GM19023 (cell line): Measurements from ENCODE around the gene COTL1.

ENCODE experiments used
- ATAC-seq: cut with Tn5 transposase; IDR thresholded peaks from one replicate; pipeline ENCODE4 v1.9.1; 2021; ENCODE audit warnings: mild to moderate bottlenecking, moderate library complexity; ENCODE audit not compliant: unreplicated experiment

Gene COTL1

DNA sequence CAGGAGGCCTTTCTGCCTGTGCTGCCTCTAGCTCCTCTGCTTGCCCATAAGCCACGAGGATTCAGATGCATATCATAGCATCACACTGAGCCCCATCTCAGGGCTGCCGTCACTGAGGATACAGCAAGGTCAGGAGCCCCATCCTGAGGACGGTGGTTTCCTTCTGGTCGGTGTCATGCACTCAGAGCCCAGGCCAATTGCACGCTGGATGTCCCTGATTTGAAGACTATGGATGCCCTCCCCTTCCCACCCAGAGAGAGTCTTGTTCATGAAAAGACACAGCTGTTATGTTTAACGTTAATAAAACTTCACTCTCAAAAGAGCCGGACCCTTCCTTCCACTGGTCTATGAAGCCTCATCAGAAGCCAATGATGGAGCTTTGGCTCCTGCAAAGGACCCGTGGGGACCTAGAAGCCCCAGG, 19.9 kb downstream of the COTL1 start:
- no peak for ATAC-seq

DNA sequence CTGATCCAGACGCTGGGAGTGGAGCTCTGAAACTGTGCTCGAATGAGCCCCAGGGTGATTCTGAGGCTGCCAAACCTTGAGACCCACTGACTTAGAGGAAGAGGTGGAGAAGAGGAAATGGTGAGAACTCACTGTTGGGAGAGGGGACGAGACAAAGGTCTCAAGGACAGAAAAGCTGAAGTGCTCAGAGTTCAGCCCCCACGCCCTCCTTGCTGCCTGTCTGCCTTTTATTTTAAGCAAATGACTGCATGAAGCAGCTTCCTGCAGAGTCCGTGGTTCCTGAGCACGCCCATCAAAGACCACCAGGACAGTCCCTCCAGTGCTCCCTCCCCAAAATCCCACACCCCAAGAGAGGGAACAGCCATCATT, 20.4 kb downstream of the COTL1 start:
- ATAC-seq, result no peak

DNA sequence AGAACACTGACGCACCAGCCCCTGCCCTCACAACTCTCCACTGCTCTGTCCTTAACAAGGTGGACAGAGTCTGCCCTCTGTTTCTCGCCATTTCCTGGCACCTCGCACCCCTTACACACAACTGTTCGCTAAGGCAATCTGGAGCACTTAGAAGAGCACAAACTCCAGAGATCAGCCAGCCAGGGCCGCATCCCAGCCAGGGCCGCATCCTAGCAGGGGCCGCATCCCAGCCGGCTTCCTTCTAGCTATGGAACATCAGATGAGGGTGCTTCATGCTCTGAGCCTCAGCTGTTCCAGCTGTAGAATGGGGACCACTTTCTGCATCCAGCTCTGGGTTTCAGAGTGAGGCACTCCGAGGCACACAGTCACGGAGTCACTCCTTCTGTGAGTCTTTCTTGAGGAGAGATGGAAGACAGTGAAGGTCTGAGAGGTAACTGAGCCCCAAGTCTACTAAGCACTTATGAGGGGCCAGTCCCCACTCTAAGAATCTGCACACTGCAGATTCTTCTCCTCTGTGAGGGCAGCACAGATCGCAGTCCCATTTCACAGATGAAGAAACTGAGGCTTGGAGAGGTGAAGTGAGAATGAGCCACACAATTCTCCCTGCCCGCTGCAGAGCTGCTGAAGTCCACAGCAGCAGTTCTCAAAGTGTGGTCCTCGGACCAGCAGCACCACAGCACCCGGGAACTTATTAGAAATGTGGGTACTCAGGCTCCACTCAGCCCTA, 20.9 kb downstream of the COTL1 start:
- no peak for ATAC-seq

DNA sequence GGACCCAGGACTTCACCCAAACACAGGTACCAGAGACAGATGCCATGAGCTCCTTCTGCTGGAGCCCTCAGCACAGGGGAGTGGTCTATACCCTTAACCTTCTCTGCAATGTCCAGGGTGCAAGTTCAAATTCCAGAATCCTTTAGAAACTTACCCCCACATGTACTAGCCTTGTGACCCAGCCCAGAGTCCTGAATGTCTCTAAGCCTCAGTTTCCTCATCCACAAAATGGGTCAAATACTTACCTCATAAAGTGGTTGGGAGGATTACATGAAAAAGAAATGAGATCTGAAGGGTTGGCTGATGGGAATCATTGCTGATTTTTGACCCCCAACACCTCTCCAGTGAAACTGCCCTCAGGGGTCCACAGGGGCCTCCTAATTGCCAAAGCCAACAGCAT, 21.7 kb downstream of the COTL1 start:
- no peak for ATAC-seq

DNA sequence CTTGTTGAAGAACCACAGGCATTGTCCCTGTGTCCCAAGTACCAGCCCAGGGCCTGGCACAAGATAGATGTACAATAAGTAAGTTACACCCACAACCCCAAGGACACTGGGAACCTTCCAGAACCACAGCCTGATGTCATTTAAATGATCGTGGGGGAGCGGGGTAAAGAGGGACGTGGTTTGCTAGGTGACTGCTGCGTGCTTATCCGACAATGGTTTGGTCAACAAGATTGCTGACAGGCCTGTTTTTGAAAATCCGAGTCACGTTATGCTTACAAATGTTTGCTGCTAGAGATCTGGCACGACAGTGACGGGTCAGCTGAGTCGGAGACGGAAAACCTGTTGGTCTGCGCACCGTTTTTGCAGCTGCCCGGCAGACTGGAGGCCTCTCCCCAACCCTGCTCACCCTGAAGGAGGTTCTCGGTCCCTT, 22.8 kb downstream of the COTL1 start:
- ATAC-seq, result no peak

DNA sequence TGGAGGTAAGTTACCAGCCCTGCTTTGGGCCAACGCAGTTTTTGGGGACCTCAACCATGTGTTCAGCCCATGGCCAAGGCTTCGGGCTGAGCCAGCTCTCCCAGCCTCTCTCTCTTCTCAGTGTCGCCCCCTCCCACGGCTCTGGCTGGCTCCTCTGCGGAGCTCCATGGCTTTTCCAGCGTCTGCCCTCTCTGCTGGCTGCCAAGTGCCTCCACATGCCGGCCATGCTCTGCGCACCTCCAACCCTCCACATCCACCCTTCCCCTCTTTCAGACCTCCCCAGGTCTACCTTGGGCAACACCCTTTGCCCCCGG, 23.2 kb downstream of the COTL1 start:
- no peak for ATAC-seq

DNA sequence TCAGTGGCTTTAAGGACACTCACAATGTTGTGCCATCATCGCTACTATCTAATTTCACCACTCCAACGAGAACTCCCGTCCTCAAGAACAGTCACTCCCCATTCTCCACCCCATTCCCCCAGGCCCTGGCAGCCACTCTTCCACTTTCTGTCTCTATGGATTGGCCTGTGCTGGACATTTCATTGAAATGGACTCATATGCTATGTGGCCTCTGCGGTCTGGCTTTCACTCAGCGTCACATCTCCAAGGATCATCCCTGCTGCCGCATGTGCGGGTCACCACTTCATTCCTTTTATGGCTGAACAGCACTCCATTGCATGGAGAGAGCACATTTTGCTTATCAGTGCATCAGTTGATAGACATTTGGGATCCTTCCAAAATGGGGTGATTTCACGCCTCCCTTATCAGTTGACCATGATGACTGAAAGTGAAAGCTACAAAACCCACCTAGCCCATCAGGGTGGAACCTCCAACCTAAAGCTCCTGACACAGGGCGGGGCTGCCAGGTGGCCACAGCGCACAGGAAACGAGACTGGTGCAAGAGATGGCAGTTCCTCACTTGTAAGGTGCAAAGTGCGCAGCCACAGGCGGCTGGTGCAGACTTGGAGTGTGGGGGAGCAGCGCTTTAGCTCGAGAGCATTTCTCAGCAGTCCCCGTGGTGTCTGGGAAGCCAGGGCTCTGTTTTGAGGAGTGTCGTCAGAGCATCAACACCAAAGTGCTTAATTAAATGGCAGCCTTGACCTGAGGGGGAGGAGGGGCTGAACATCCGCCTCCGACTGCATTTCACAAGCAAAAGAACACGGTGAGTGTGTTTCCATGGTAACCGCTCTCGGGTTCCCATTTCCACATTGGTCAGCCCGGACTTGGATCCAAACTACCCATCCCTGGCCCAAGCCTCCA, 23.8 kb downstream of the COTL1 start:
- peak; percentile 89 for ATAC-seq

DNA sequence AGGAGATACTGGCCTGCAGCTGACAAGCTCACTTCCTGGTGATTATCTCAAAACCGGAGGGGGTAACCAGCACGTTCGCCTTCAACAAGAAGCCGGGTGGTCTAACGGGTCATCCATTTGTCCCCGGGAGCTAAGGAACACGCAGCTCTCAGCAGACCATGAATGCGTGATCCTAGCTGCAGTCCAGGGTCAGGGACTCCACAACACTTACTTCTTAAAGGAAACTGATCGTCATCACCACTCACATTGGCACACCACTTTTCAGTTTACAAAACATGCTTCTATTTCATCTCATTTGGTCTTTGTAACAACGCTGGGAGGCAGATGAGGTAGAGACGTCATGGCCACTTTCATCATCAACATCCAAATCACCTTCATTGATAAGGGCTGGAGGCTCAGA, 25.2 kb downstream of the COTL1 start:
- ATAC-seq, result no peak

DNA sequence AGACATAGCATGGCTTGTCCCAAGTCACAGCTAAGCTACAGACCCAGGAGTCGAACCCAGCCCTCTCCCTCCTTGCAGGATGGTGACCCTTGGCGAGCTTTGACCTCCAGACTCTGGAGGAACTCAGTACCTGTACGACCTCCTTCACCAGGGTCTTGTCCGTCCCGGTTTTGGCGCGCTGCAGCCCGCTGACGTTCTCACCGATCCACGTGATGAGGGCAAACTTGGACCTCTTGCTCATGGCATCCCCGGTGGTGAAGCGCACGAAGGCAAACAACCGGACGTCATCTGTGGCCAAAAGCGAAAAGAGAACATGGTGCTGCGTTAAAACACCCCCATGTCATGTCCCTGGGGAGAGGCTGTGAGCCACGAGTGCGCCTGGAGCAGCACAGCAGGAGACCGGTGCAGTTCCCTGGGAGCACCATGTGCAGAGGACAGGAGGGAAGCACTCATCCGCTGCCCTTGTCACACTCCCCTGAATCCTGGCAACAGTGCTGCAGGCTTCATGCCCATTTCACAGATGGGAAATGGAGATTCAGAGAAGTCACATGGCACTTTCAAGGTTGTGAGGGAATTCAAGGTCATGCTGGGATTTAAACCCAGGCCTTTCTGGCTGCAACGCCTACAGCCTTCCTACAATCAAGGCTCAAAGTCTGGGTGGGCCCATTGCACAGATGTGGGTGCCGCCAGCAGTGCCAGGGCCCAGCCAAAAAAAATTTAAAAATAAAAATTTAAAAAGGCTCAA, 27.7 kb downstream of the COTL1 start:
- ATAC-seq, result no peak

DNA sequence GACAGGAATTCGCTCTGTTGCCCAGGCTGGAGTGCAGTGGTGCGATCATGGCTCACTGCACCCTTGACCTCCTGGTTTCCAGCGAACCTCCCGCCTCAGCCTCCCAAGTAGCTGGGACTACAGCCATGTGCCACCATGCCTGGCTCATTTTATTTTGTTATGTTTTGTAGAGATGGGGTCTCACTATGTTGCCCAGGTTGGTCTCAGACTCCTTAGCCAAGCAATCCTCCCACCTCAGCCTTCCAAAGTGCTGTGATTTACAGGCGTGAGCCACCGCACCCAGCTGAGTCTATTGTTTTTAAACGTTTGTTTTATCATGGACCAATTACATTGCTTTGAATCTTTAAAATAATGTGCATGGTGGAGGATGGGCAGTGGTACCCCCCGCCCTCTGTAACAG, 28.9 kb downstream of the COTL1 start:
- ATAC-seq, result no peak

DNA sequence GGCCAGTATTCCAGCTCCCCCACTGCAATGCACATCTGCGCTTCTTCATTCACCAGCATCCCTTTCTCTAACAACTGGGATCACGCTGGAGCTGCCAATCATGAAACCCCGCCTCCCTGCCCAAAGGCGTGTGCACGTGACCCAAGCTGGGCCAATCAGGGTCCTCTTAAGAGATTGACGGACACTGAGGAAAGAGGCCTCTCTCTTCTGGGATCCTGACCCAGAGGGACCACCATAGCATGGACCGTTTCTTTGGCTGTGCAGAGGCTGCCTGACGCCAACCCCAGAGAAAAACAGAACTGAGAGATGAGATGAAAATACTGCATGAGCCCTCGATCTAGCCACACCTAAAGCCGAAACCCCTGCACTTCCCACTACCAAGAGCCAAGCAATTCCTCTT, 32.0 kb downstream of the COTL1 start:
- ATAC-seq, result peak; percentile 69

DNA sequence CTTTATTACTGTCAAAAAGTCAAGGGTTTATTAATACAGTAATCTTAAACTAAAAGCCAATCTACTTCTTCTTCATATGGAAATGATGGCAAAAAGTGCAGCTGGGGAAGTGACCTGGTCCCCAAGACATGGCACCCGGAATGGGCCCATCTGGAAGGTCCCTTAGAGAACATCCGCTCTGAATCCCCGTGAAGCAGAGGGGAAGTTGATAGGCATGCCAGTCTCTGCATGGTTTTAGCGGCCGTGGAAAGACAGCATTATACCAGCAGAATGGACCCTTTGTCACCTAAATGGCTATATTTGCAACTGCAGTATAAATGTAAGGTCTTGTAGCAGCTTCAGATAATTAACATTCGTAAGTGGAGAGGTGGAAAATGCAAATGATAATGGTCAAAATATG, 32.4 kb downstream of the COTL1 start:
- ATAC-seq, result no peak

DNA sequence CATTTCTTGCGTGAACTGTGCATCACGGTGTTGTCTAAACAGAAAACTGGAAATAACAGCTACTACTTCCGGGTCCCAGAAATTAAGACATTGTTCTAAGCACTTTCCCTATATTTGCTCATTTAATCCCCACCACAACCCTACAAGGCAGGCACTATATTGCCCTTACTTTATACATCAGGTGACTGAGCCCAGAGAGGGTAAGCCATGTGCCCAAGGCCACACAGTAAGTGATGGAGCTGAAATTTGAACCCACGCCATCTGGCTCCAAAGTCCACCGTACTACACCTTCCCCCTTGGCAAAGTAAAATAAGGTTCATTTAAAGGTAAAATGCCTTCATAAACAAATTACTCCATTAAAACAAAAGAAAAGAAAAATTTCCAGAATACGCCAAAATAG, 33.2 kb downstream of the COTL1 start:
- ATAC-seq, result no peak

DNA sequence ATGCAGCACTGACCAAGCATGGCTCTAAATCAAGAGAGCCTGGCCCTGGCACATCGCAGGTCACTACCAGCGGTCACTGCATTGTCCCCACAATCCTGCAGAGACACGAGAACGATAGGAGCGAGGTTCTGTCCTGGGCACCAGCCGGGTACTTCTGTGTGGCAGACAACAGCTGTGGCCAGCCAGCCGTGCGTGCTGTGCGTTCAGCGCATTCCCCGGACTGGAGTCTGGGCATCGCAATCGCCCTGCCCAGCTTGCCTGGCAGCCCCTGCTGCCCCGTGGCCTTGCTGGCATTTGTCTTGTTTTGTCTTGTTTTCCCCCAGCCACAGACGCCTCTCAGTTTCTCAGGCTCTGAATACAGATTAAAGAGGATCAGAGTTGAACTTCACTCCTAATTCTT, 33.9 kb downstream of the COTL1 start:
- ATAC-seq, result no peak

DNA sequence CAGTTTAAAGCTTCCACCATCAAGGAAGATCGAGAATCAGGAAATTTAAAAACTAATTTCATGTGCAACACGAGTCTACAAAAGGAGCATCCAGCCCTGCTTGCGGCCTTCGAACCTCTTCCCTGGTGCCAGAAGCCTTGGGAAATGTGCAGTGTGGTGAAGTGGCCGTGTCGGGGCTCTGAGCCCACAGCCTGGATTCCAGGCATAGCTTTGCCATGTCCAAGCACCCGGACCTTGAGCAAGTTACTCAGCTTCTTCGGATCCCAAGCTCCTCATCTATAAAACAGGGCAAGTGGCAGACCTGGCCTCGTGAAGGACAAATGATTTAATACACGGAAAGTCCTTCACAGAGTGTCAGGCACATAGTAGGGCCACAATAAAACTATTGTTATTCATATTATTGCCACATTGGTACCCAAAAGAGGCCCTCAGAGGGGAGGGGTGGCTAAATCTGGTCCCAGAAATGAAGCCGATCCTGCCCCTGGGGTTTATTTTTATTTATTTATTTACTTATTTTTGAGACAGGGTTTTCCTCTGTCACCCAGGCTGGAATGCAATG, 34.8 kb downstream of the COTL1 start:
- ATAC-seq, result no peak

DNA sequence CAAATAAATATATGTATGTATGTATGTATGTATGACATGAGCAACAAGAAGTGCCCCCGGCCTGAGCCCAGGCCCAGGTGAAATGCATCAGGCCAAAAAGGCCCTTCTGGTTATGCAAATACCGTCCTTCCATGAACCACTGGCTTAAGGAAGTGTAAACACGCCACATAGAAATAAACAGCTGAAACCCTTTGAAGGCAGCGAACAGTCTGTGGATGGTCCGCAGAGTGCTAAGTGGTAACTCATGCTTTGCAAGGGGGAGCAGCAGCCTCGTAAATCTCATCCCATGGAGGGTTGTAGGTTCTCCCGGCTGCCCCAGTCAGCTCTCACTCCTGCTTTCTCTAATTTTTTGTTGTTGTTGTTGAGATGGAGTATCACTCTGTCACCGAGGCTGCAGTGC, 36.7 kb downstream of the COTL1 start:
- ATAC-seq, result no peak

DNA sequence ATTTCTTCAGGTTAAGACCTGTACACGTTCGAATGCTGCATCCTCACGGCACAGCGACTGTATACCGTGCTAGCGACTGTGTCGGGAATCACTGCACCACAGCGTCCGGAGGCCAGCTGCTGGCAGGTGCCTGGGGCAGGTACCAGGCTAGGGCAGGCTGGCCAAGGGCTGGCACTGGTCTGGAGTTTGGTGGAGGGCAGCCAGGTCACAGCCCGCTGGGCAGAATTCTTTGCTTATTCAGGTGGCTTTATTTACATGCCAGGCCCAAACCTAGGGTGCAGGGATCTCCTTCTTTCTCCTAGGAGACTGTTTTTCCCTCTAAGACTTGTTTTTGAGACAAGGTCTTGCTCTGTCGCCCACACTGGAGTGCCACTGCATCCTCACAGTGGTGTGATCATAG, 37.9 kb downstream of the COTL1 start:
- ATAC-seq, result no peak

DNA sequence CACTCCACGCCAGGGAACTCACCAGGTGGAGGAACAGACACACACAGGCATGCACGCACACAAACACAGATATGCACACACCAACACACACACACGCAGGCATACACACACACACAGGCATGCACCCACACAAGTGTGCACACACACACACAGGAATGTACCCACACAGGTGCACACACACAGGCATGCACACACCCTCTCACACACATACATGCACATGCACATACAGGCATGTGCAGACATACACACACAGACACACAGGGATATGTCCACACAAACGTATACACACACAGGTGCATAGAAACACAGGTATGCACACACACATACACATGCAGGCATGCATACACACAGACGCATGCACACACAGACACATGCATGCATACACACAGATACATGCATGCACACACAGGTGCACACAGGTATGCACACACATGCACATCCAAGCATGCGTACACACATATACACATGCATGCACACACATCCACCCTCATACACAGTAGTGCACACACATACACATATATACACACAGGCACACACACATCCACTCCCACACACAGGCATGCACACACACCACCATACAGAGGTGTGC, 39.2 kb downstream of the COTL1 start:
- no peak for ATAC-seq

DNA sequence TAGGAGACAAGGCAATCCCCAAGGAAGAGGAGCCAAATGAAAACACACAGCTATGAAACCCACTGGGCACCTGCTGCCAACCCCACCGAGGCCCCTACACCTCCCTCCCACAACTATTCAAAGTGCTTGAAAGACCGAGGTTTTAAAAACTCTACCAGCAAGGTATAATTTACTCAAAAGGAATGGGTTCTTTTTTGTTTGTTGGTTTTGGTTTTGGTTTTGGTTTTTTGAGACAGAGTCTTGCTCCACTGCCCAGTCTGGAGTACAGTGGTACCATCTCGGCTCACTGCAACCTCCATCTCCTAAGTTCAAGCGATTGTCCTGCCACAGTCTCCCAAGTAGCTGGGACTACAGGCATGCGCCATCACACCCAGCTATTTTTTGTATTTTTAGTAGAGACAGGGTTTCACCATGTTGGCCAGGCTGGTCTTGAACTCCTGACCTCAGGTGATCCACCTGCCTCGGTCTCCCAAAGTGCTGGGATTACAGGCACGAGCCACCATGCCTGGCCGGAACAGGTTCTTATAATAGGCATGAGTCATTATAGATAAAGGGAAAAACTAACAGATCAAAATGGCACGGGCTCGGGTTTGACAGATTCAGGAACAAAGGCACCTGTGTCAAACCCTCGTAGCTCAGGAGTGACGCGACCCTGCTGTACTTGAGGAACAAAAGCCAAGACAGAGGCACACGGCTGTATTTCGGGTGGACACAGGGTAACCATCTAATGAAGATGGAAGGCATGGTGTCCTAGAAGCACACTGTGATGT, 40.7 kb downstream of the COTL1 start:
- ATAC-seq, result no peak

DNA sequence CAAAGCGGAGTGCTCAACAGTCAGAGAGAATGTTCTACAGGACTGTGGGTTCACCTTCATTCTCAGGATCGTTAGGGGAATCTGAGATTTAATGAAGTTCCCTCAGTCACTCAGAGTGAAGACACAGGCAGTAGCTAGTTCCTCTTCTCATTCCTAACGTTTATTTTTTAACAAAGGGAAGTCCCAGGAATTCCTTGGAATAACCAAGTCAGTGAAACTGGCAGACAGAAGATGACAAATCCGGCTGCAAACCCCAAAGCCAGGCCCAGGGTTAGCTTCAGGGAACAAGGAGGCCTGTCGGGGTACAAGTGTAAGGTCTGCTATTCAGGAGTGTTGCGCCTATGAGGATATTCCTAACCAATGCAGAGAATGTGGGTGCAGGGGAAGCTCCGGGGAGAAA, 42.0 kb downstream of the COTL1 start:
- no peak for ATAC-seq
